Stimulated activated CD8-positive, alpha-beta memory T cell treated with anti-CD3 and anti-CD28 coated beads, Interleukin-7, amount 100 ng/mL, for 1 hour (primary cell): ENCODE data around the gene NADSYN1.
A peak's percentile ranks its signal among the peaks of the same experiment; 100 is the strongest.
"Not testable (repeated sequence)": the region's sequence is repeated elsewhere in the genome, so short reads cannot be mapped to it uniquely, and the experiment has no call there.

Experiments used
- DNase-seq, 2 donors: peaks; one replicate each; pipeline ENCODE4 v3.0.0-alpha.2; 2020; ENCODE audit warnings: low read depth in 2 of 2

NADSYN1 gene

DNA sequence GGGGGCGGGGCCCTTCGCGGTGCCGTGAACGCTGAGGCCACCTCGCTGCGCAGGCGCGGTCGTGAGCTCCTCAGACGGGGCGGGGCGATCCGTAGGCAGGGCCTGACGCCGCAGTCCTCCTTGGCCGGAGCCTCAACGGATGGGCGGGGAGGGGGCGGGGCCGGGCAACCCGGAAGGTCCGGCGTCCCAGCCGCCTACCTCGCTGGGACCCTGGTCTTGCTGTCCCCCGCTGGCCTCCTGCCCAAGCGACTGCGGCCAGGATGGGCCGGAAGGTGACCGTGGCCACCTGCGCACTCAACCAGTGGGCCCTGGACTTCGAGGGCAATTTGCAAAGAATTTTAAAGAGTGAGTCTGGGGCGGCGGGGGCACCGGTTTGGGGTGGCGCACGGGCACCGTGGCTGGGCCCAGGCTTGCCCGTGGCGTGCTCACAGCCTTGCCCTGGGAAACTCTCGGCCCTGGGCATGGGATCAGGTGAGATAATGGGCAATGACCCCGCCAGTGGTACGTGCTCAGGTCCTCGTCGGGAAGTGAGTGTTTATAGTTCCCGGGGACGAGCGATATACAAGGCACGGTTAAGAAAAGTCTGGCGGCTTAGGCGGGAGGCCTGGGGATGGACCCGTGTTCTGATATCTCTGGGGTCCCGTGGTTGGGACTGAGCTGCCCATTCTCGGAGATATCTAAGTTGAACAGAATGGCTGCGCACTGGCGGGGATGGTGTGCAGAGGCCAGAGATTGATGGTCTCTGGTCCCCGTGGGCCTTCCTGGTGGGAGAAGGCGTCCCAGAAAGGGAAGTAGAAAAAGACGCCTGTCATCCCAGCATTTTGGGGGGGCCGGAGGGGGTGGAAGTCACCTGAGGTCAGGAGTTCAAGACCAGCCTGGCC lies at the start of gene NADSYN1:
TSS of gene NADSYN1 (plus strand) at position 167 of the 881 bp plus-strand sequence. CDS start at position 261, 94 bp downstream.
- peak; percentile 88 to 94 for DNase-seq

DNA sequence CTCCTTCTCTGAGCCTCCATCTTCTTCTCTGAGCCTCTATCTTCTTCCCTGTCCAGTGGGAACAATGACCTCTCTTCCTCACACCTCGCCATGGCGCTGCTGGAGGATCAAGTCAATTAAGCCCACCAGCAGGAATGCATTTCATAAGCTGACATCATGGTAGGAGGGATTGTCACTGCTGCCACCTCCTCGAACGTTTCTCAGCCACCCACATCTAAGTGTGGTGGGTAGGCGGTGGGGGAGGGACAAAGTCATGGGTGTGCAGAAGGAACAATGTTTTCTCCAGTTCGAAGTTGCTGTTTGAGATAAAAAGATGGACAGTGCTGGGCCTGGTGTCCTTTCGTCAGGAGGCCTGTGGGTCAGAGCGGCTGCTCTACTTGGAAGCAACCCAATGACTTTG lies 48.8 kb upstream of the NADSYN1 start:
- no peak for DNase-seq

DNA sequence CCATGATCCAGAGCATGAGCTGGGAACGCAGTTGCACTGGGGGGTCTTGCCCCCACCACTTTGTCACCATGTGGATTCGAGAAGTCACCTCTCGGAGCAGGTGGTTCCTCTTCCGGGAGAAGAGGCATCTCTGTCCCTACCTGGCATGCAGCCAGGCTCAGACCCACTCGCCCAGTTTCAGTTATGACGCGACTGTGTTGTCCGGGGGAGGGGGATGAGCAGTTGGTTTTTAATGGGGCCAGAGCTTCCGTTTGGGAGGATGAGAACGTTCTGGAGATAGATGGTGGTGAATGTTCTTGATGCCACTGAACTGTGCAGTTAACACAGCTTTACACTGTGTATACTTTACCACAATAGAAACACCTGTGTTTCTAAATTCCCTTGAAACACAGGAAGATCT lies 46.3 kb upstream of the NADSYN1 start:
- DNase-seq, result no peak

DNA sequence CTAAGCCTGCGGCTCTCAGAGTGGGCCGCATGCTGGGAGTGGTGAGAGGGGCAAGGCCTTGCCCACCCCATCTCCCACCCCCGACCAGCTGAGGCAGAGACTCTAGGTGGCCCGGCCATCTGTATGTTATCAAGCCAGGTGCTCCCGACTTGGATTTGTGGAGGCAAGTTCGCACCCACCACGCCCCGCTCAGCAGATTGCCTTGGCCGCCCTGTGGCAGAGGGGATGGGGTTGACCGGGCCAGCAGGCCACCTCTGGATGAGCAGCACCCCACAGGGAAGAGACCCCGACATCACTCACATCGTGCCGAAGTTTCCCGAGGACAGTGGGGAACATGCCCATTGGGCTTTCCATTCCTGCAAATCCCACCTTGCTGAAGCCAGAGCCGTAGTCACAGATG lies 45.6 kb upstream of the NADSYN1 start:
- DNase-seq, result no peak

DNA sequence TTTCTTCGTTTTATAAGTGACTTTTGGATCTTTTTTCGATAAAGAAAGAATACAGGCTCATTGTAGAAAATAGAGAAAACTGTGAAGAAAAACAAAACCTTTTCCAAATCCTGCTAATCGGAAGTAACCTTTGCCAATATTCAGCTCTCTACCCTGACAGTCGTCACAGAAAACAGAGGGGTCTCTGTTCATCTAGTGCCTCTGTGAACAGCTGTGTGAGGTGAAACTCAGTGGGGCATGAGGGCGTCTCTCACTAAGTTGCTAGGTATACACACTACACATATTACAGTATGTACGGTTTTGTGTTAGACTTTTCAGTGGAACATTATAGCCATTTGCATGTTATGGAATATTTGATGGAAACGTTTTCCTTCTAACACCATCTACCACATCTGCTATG lies 44.2 kb upstream of the NADSYN1 start:
- DNase-seq, result no peak

DNA sequence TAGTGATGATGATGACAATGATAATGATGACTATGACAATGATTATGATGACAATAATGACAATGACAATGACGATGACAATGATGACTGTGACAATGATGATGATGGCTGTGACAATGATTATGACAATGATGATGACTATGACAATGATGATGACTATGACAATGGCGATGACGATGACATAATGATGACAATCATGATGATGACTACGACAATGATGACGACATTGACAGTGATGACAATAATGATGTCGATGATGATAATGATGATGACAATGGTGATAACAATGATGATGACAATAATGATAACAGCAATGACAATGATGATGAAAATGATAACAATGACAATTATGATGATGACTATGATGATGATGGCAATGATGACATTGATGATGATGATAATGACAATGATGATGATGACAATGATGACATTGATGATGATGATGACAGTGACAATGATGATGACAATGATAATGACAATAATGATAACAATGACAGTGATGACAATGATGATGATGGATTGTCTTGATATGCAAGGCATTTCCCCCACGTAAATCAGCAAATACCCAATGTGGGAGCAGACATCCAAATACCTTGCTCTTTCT lies 42.5 kb upstream of the NADSYN1 start:
- no peak for DNase-seq

DNA sequence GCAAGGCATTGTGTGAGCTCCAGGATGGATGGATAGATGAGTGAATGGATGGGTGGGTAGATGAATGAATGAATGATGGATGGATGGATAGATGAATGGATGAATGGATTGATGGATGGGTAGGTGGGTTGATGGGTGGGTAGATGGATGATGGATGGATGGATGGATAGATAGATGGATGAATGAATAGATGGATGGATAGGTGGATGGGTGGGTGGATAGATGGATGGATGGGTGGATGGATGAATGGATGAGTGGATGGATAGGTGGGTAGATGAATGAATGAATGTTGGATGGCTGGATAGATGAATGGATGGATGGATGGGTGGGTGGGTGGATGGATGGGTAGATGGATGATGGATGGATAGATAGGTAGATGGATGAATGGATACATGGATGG lies 38.4 kb upstream of the NADSYN1 start:
- no peak for DNase-seq

DNA sequence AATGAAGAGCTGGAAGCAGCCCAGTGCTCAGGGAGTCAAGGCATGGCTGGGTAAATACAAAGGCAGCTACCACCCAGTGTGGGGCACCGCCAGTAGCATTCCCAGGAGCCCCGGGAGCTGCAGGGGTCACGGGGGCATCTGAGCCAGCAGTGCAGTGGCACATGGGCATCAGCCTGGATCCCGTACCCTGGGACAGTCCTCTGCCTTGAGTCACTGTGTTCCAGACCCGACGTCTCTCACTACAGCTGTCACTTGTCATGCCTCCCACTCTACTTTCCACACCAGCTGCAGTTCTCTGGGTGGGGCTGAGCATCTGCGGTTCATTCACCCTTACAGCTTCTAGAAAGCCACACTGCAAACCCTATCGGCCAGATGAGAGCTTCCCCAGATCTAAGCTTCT lies 34.4 kb upstream of the NADSYN1 start:
- DNase-seq, result no peak

DNA sequence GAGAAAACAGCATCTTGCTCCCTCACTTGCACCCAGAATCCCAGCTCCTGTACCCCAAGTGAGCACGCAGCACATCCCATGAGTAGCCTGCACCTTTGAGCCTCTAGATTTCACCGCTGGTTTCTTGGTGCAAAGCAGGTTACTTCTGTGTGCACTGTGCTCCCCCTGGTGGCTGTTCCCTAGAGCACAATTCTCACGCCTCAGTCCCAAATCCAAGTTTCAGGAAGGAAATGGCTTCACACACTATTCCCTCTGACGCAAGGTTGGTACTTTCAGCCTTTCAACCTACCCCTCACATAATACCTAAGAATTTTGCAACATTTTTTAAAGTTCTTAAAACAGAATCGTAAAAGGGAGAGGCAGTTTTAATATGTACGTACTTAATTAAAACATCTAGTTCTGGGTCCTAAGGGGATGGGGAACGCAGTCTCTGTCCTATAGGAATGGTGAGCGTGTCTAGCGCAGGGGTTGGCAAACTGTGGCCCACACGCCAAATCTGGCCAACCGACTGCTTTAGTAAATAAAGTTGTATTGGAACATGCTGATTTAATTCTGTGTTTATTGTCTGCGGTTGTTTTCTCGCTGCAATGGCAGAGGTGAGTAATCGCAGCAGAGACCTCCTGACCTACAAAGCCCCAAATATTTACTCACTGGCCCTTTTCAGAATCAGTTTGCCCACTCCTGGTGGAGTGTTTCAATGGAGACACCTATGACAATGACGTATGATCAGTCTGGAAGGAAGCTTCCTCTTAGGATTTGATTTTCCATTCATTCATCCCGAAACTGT lies 32.4 kb upstream of the NADSYN1 start:
- DNase-seq, result no peak

DNA sequence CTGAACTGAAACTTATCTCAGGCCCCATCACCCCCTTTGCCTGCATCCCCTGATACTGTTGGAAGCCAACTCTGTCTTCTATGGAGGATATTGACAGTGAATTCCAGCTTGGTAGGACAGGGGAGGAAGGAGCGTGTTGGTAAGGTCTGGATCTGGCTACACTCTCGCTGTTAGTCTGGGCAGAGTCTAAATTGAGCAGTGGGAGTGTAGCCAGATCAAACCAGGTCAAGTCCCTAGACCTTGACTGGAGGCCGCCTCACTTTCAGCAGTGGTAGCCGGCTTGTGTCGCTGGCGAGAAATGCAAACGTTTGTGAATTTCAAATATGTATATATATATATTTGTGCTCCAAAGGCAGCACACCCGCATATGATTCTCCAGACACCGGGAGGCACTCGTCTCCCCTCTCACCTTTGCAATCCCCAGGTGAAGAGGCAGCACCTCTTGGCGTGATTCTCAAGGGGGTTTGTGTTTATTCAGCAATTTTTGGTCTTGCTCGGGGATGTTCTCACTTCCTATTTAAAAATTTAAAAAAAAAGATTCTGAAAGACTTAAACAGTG lies 31.5 kb upstream of the NADSYN1 start:
- no peak for DNase-seq

DNA sequence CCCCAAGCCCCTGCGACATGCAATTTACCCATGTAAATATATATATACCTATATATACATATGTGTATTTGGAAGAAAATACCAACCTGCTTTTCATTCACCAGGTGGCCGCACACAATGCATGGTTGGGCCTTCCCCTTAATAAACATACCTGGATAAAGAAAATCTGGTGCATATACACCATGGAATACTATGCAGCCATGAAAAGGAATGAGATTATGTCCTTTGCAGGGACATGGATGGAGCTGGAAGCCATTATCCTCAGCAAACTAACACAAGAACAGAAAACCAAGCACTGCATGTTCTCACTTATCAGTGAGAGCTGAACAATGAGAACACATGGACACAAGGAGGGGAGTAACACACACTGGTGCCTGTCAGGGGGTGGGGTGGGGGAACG lies 30.7 kb upstream of the NADSYN1 start:
- DNase-seq, result not testable (repeated sequence)

DNA sequence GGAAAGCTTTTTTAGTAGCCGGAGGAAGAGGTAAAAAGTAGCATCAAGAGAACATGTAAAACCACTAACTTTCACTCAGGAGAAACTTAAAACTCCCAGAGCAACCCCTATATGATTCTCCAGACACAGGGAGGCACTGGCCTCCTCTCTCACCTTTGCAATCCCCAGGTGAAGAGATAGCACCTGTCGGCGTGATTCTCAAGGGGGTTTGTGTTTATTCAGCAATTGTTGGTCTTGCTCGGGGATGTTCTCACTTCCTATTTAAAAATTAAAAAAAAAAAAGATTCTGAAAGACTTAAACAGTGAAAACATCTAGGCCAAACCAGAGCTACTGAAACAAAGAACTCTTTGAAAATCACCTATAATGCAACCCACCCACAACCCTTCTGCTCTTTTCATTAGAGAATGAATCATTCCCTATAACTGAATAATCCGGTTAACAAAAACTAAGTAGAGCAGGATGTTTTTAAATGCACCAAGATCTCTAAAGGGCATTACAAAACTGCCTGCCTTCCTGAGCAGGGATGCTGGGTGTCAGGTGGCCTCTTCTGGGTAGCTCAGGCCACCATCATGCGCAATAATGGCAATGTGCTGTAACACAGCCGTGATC lies 29.7 kb upstream of the NADSYN1 start:
- DNase-seq, result no peak

DNA sequence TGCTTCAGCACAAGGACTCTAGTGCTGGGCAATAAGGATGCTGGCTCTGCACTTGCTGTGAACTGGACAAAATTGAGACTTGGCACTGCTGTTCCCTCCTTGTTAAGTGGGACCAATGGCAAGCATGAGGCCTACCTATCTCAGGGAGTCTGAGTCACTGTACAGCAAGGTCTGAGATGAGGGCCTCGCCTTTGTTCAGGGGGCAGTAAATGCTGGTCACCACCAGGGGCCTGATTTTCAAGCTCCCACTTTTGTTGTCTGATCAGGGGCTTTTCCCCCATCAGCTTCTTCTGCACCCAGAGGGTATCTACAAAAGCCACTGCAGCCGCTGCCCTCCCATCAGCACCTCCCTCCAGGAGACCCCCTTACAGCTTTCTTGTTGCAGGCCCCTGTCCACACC lies 27.6 kb upstream of the NADSYN1 start:
- DNase-seq, result no peak

DNA sequence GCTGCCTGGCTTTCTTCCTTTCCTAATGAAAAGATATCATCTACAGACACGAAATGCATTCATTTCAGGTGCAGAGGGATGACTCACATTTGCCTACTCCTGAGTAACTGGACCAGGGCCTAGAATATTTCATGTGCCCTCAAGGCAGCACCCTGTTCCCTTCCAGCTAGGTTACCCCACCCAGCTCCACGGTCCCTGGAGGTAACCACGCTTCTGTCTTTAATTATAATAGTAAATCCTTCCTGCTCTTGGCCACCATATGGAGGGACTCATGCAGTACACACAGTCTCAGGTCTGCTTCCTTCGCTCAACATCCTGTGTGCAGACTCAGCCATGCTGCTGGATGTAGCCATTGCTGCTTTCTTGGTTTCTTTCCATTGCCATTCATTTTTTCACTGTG lies 27.1 kb upstream of the NADSYN1 start:
- DNase-seq, result no peak

DNA sequence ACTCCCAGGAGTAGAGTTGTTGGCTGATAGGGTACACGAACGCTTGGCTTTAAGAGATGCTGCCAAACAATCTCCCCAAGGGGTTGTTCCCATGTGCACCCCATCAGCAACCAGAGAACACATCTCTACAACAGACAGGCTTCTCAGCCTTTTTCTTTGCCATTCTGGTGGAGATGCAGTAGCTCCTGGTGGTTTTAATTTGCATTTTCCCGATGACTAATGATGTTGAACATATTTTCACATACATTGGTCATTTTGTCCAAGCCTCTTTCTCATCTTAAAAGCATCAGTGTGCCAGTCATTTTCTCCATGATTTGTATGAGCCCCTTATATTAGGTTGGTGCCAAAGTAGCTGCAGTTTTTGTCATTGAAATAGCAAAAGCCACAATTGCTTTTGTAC lies 26.6 kb upstream of the NADSYN1 start:
- no peak for DNase-seq

DNA sequence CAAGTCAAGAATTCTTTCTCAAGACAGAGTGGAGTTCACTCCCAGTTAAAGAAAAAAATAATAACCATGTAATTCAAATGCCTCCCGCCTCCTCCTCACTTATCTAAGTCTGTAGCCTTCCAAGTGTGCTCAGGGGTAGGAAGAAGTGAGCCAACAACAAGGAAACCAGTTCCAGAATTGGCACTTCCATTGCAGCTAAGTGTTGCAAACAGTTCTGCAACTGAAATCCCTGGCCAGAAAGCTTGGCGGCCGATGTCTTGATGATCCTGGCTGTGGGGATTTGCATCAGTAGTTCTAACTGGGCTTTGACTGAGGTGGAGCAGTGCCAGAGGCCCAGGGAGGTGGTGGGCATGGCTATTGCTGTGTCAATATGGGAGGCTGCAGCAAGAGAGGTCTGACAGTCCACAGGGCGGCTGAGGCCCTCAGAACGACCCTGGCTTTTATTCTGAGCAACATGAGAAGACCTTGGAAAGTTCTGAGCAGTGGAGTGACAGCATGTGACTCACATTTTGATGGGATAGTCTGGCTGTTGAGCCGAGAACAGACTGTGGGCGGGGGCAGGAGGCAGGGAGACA lies 24.1 kb upstream of the NADSYN1 start:
- DNase-seq, result no peak

DNA sequence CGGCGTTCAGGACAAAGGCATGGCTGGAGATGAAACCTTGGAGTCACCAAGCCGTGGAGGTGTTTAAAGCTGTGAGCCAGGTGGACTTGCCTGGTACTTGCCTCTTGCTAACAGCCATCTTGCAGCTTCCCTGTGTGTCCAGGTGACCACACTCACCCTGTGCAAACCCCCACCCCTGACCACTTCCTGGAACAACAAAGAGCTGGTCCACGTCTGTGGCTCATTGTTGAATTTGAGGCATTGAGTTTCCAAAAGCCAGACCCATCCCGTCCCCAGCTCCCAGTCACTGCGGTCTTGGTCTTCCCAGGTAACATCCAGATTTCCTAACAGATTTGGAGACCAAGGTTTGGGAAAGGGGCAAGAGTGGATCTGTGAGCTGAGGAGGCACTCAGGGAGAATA lies 23.3 kb upstream of the NADSYN1 start:
- DNase-seq, result no peak

DNA sequence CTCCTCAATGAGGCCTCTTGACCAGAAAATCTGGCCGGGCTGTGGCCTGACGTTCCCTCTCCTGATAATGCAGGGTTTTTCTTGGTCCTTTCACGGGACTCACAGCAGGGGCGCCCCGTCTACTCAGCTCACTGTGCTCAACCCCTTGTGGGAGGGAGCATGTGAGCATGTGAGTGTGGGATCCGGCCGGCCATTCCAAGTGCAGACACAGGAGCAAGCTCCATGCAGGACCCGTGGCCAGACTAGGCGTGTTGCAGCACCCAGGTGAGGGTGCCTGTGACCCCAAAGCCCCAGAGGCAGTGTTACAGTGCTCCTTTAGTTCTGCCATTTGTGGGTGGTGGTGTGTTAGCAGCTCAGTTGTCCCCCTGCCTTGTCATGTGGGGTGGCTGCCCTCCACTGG lies 22.8 kb upstream of the NADSYN1 start:
- DNase-seq, result no peak

DNA sequence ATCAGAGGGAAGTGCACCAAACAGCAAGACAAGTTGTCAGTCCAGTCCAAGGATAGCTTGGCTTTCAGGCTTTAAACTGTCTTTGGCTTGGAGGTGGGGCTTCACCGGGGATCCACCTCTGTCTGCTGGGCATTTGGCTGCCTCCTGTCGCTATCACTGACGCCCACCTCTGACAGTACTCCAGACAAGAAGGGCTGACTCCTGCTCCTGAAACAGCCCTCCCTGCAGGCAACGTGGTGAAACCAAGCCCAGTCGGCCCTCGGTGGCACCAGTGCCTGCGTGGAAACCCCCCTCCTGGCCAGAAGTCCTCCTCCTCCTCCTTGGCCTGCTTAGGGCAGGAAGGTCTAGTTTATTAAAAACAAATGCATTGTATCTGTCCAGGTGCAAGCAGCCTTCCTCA lies 21.7 kb upstream of the NADSYN1 start:
- no peak for DNase-seq

DNA sequence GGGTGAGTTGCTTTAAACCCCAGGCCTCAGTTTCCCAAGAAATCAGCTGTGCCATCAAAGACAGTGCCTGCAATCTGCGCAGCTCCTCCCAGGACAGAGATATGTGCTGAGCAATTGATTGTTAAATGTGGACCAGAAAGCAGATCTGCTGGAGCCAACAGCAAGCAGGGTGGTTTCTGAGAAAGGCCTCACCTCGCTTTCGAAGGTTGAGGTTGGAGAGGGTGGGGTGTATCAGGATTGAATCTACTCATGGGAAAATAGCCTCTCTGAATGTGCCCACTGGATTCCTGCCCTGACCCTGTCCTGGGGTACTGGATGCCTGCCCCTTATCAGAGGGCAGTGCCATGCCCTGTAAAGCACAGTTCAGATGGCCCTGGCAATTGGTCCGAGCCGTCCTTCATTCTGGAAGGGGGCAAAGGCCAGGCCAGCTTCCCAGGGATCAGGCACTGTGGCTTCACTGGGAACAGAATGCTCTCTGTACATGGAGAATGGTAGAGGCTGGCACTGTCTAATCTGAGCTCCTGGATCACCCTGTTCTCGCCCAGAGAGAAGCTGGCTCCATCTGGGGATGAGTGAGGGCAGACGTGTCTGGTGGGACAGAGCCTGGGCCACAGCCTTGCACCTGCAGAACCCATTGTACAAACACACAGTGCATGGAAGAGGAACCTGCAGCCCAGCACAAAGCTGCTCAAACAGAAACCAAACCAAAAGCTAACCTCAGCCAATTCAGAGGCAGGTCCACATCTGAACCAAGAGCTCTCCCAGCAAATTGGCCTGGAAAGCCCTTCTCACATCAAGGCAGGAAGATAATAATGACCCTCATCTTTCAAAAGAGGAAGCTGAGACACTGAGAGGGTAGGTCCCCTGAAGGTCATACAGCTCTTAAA lies 20.0 kb upstream of the NADSYN1 start:
- no peak for DNase-seq
